GM12891 (cell line): Measurements from ENCODE around the gene SOAT1.

Experiments
- POLR2AphosphoS5 ChIP-seq: IDR thresholded peaks from 2 replicates; pipeline ENCODE4 v1.6.1; 2011; ENCODE audit warnings: low read depth, low read length, control low read depth
- TAF1 ChIP-seq: IDR thresholded peaks from 2 replicates; pipeline ENCODE4 v1.6.1; 2011; ENCODE audit warnings: low read depth, low read length, control low read depth

DNA sequence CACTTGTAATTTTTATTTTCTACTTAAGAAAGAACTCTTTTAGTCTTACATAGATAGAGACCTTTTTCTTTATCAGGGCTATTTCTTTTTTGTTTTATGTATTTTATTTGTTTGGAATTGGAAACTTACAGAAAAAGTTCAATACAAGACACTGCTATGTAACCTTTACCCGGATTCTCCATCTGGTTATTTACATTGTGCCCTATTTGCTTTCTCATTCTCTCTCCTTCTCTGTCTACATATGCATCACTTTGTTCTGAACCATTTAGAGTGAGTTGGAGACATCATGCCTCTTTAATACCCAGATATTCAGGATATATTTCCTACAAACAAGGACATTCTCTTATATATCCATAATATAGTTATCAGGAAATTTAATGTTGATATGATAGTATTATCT lies 90.4 kb downstream of the SOAT1 start:
- TF ChIP-seq POLR2AphosphoS5 (no peak), TAF1 (no peak)
